HepG2 (cell line): ENCODE results near the gene PRADC1. TPM values are rescaled to one million over a fixed set of nuclear protein-coding genes. Genes with fewer than 3 reads are reported as not detected.
A peak's percentile ranks its signal among the peaks of the same experiment; 100 is the strongest.

Experiments
- ATF7 ChIP-seq, 2 experiments: fragments of 450-650 bp in 1 of 2; sonication (generic) in 1 of 2; formaldehyde crosslinking in 1 of 2; IDR thresholded peaks; 2 replicates each; pipeline versions ENCODE4 v1.4.0 to v1.6.1; 2016 to 2020; ENCODE audit warnings: antibody characterized with exemption in 1 of 2, mild to moderate bottlenecking in 1 of 2, missing genetic modification reagents in 1 of 2
- BCL6 ChIP-seq: IDR thresholded peaks from 2 replicates; pipeline ENCODE4 v1.6.1; 2016; ENCODE audit warnings: missing genetic modification reagents, missing compliant biosample characterization
- EP300 ChIP-seq, 3 experiments: sonication (generic) in 1 of 3; formaldehyde crosslinking in 1 of 3; IDR thresholded peaks; 2 replicates each; pipeline versions ENCODE4 v1.5.1 to v1.6.1; 2011 to 2020; ENCODE audit warnings: low read depth in 2 of 3, low read length in 2 of 3, borderline replicate concordance in 1 of 3, improper control_type of control experiment in 1 of 3, mild to moderate bottlenecking in 1 of 3, missing genetic modification reagents in 1 of 3, moderate library complexity in 1 of 3
- IKZF4 ChIP-seq: sonication (generic); formaldehyde crosslinking; IDR thresholded peaks from 2 replicates; pipeline ENCODE4 v1.5.1; 2020; ENCODE audit warnings: borderline replicate concordance, mild to moderate bottlenecking, low read depth, missing genetic modification reagents; ENCODE audit errors: not compliant biosample characterization
- MIER3 ChIP-seq: IDR thresholded peaks from 2 replicates; pipeline ENCODE4 v1.6.1; 2016; ENCODE audit warnings: missing compliant biosample characterization, borderline replicate concordance
- NFIC ChIP-seq: IDR thresholded peaks from 2 replicates; pipeline ENCODE4 v1.6.1; 2012; ENCODE audit warnings: mild to moderate bottlenecking, low read length, inconsistent platforms
- TOE1 ChIP-seq: sonication (generic); formaldehyde crosslinking; IDR thresholded peaks from 2 replicates; pipeline ENCODE4 v1.4.0; 2020; ENCODE audit warnings: mild to moderate bottlenecking, missing genetic modification reagents
- ZNF614 ChIP-seq: IDR thresholded peaks from 2 replicates; pipeline ENCODE4 v1.6.1; 2018; ENCODE audit warnings: missing biosample characterization, missing genetic modification reagents, inconsistent platforms, borderline replicate concordance
- ZNF660 ChIP-seq: sonication (generic); formaldehyde crosslinking; IDR thresholded peaks from 2 replicates; pipeline ENCODE4 v1.5.1; 2020; ENCODE audit warnings: mild to moderate bottlenecking, low read depth, missing genetic modification reagents, borderline replicate concordance
- ZNF737 ChIP-seq: sonication (generic); formaldehyde crosslinking; IDR thresholded peaks from 2 replicates; pipeline ENCODE4 v1.5.0; 2020; ENCODE audit warnings: missing genetic modification reagents, mild to moderate bottlenecking, borderline replicate concordance
- polyA plus RNA-seq, 8 experiments: library from polyadenylated mRNA; depleted of rRNA in 3 of 8; stranded (reverse) in 7 of 8; unstranded in 1 of 8; fragments of >200 nt; fragmentation: Illumina TruSeq in 4 of 8; extraction: Trizol in 4 of 8; gene quantifications; 2 replicates each; pipeline versions ENCODE4 v1.2.1 to v1.2.3, GENCODE V29; 2011 to 2016; ENCODE audit warnings: low read depth in 4 of 8, missing spikeins in 1 of 8, mixed read lengths in 1 of 8; ENCODE audit not compliant: insufficient read depth in 1 of 8
- total RNA-seq, 5 experiments: library from RNA; depleted of rRNA; stranded (reverse); fragments of >200 nt; fragmentation: Illumina TruSeq; extraction: Trizol; gene quantifications; 2 replicates each; pipeline ENCODE4 v1.2.3, GENCODE V29; 2016; ENCODE audit warnings: low read depth in 1 of 5
- TF ChIP-seq, protein P1 (sequence below): IDR thresholded peaks from 2 replicates; pipeline ENCODE4 v1.6.1; 2016; ENCODE audit warnings: missing genetic modification reagents, missing compliant biosample characterization
- TF ChIP-seq, protein P2 (sequence below): sonication (generic); formaldehyde crosslinking; IDR thresholded peaks from 2 replicates; pipeline ENCODE4 v1.5.0; 2020; ENCODE audit warnings: mild to moderate bottlenecking, missing genetic modification reagents, moderate library complexity
- TF ChIP-seq, protein P3 (sequence below): sonication (generic); formaldehyde crosslinking; IDR thresholded peaks from 2 replicates; pipeline ENCODE4 v1.4.0; 2020; ENCODE audit warnings: mild to moderate bottlenecking, missing genetic modification reagents

The PRADC1 gene
- total and polyA plus RNA-seq, 2 of the 13 experiments (the other 11 are each of a cell fraction or from before 2014, with no cell fraction given), result 12.1 to 37.2 TPM

GRCh38 chr2:73214120-73215035, 18.7 kb downstream of the PRADC1 start, which contains the start of gene SMYD5 (continued):
- TF ChIP-seq ZNF737 (CRISPR knock-in tag) (no peak), NFIC (no peak; the same call in 1 of the 2 replicates), EP300 (IDR thresholded peaks at IDR 0.05; ENCODE audit: low read depth in 2 of 2, low read length in 2 of 2) (0 out of 4 replicates have a peak, but pooled peaks have one; percentile 3 to 38), EP300 (CRISPR knock-in tag; IDR thresholded peaks at IDR 0.05; ENCODE audit: borderline replicate concordance) (no peak), ZNF614 (CRISPR knock-in tag) (peak; percentile 14; the same call in 1 of the 2 replicates), TOE1 (CRISPR knock-in tag) (no peak; the same call in 1 of the 2 replicates), BCL6 (peak; percentile 18; the same call in 1 of the 2 replicates), IKZF4 (CRISPR knock-in tag) (no peak), ZNF660 (CRISPR knock-in tag) (no peak), ATF7 (IDR thresholded peaks at IDR 0.05) (no peak), ATF7 (CRISPR knock-in tag; IDR thresholded peaks at IDR 0.05) (peak; percentile 64; the same call in 1 of the 2 replicates), MIER3 (CRISPR knock-in tag) (peak; percentile 47; the same call in 1 of the 2 replicates)
- TF ChIP-seq, protein P1, sequence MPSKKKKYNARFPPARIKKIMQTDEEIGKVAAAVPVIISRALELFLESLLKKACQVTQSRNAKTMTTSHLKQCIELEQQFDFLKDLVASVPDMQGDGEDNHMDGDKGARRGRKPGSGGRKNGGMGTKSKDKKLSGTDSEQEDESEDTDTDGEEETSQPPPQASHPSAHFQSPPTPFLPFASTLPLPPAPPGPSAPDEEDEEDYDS (CRISPR knock-in tag), result peak; percentile 84
- TF ChIP-seq, protein P2, sequence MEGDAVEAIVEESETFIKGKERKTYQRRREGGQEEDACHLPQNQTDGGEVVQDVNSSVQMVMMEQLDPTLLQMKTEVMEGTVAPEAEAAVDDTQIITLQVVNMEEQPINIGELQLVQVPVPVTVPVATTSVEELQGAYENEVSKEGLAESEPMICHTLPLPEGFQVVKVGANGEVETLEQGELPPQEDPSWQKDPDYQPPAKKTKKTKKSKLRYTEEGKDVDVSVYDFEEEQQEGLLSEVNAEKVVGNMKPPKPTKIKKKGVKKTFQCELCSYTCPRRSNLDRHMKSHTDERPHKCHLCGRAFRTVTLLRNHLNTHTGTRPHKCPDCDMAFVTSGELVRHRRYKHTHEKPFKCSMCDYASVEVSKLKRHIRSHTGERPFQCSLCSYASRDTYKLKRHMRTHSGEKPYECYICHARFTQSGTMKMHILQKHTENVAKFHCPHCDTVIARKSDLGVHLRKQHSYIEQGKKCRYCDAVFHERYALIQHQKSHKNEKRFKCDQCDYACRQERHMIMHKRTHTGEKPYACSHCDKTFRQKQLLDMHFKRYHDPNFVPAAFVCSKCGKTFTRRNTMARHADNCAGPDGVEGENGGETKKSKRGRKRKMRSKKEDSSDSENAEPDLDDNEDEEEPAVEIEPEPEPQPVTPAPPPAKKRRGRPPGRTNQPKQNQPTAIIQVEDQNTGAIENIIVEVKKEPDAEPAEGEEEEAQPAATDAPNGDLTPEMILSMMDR (CRISPR knock-in tag), result no peak; the same call in 1 of the 2 replicates
- TF ChIP-seq, protein P3, sequence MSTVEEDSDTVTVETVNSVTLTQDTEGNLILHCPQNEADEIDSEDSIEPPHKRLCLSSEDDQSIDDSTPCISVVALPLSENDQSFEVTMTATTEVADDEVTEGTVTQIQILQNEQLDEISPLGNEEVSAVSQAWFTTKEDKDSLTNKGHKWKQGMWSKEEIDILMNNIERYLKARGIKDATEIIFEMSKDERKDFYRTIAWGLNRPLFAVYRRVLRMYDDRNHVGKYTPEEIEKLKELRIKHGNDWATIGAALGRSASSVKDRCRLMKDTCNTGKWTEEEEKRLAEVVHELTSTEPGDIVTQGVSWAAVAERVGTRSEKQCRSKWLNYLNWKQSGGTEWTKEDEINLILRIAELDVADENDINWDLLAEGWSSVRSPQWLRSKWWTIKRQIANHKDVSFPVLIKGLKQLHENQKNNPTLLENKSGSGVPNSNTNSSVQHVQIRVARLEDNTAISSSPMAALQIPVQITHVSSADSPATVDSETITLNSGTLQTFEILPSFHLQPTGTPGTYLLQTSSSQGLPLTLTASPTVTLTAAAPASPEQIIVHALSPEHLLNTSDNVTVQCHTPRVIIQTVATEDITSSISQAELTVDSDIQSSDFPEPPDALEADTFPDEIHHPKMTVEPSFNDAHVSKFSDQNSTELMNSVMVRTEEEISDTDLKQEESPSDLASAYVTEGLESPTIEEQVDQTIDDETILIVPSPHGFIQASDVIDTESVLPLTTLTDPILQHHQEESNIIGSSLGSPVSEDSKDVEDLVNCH (CRISPR knock-in tag), result peak; percentile 78; the same call in 1 of the 2 replicates
